GM12878 (cell line): Measurements from ENCODE around the gene CD96. TPM values are rescaled to one million over a fixed set of nuclear protein-coding genes. Genes with fewer than 3 reads are reported as not detected.

ENCODE experiments used
- ATAC-seq: fragments of 200-7000 bp; cut with Tn5 transposase; 3 replicates; pipeline ENCODE4 v1.9.1; 2020; ENCODE audit warnings: mild to moderate bottlenecking, moderate library complexity
- BruUV-seq: library from RNA; stranded (reverse); fragments of 400-500 nt; replicated peaks from 2 replicates; lab custom pipeline; 2021; lab: Mats Ljungman, UMichigan
- CTCF ChIA-PET: fragments of 300-600 bp; sonication (Branson Sonifier 250); formaldehyde crosslinking; extraction: SDS; loops from one replicate; lab custom pipeline; 2021; ENCODE audit warnings: inconsistent platforms; lab: Yijun Ruan, JAX
- POLR2A ChIA-PET: fragments of 350-600 bp; formaldehyde crosslinking; extraction: SDS; loops from one replicate; lab custom pipeline; 2021; ENCODE audit warnings: inconsistent platforms; lab: Charles Lee
- RAD21 ChIA-PET: fragments of 300-600 bp; sonication (Branson Sonifier 250); formaldehyde crosslinking; loops from one replicate; lab custom pipeline; 2023; ENCODE audit warnings: antibody characterized with exemption; ENCODE audit not compliant: unreplicated experiment; lab: Charles Lee
- SMC1A ChIA-PET: fragments of 300-600 bp; sonication (Branson Sonifier 250); formaldehyde crosslinking; loops from one replicate; lab custom pipeline; 2023; ENCODE audit not compliant: unreplicated experiment, uncharacterized antibody; lab: Charles Lee
- DNase-seq: peaks from one replicate; pipeline ENCODE4 v3.0.0-alpha.2; 2011; ENCODE audit warnings: low read depth, low spot score
- FAIRE-seq: peaks from 3 replicates; lab custom pipeline; 2011; peaks lifted over from hg19 to GRCh38; lab: Jason Lieb, UNC
- H2AFZ ChIP-seq: 2 replicates; pipeline ENCODE4 v1.6.0; 2011; ENCODE audit warnings: low read depth, low read length, control low read depth; ENCODE audit not compliant: control insufficient read depth
- H3K27ac ChIP-seq: 2 replicates; pipeline ENCODE4 v1.5.1; 2011; ENCODE audit warnings: control low read depth; ENCODE audit not compliant: control insufficient read depth, insufficient read depth
- H3K27me3 ChIP-seq, 2 experiments: replicated peaks in 1 of 2; 2 replicates each; pipeline versions ENCODE4 v1.6.0 to v1.6.1; 2011; ENCODE audit warnings: low read length in 1 of 2; ENCODE audit not compliant: control insufficient read depth in 2 of 2, insufficient read depth in 2 of 2
- H3K36me3 ChIP-seq, 2 experiments: 2 replicates each; pipeline ENCODE4 v1.5.1; 2011; ENCODE audit warnings: low read length in 1 of 2; ENCODE audit not compliant: control insufficient read depth in 2 of 2, insufficient read depth in 2 of 2
- H3K4me1 ChIP-seq: 2 replicates; pipeline ENCODE4 v1.6.1; 2011; ENCODE audit warnings: mild to moderate bottlenecking, low read length, moderate library complexity, mixed read lengths; ENCODE audit not compliant: control insufficient read depth, insufficient read depth
- H3K4me2 ChIP-seq: 2 replicates; pipeline ENCODE4 v1.6.0; 2011; ENCODE audit warnings: control low read depth; ENCODE audit not compliant: control insufficient read depth, insufficient read depth
- H3K4me3 ChIP-seq: fragments of 200-600 bp; sonication (generic); 2 replicates; pipeline ENCODE4 v1.5.1; 2016
- H3K79me2 ChIP-seq: 2 replicates; pipeline ENCODE4 v1.6.0; 2011; ENCODE audit warnings: low read length; ENCODE audit not compliant: control insufficient read depth, insufficient read depth
- H3K9ac ChIP-seq: 2 replicates; pipeline ENCODE4 v1.8.0; 2011; ENCODE audit warnings: low read length, control low read depth, mixed read lengths; ENCODE audit not compliant: control insufficient read depth, insufficient read depth
- H3K9me3 ChIP-seq: replicated peaks from 3 replicates; pipeline ENCODE4 v1.5.1; 2011; ENCODE audit warnings: mild to moderate bottlenecking, low read length; ENCODE audit not compliant: control insufficient read depth, insufficient read depth
- H4K20me1 ChIP-seq: 2 replicates; pipeline ENCODE4 v1.6.0; 2011; ENCODE audit not compliant: control insufficient read depth, insufficient read depth
- BHLHE40 ChIP-seq, 2 experiments: fragments of 450-650 bp in 1 of 2; IDR thresholded peaks; 2 replicates each; pipeline ENCODE4 v1.6.1; 2011 to 2017; ENCODE audit warnings: low read depth in 2 of 2, borderline replicate concordance in 1 of 2, improper control_type of control experiment in 1 of 2, low read length in 1 of 2, mild to moderate bottlenecking in 1 of 2
- CBX5 ChIP-seq: sonication (generic); IDR thresholded peaks from 2 replicates; pipeline ENCODE4 v1.6.1; 2016; ENCODE audit warnings: low read depth, moderate library complexity, mild to moderate bottlenecking, inconsistent platforms
- CREM ChIP-seq: IDR thresholded peaks from 2 replicates; pipeline ENCODE4 v1.6.1; 2014; ENCODE audit warnings: antibody characterized with exemption, low read depth
- EED ChIP-seq: sonication (generic); IDR thresholded peaks from 2 replicates; pipeline ENCODE4 v1.6.1; 2016; ENCODE audit warnings: antibody characterized with exemption, low read depth
- FOXM1 ChIP-seq: IDR thresholded peaks from 2 replicates; pipeline ENCODE4 v1.6.1; 2012; ENCODE audit warnings: low read depth, mild to moderate bottlenecking, inconsistent platforms, low read length, moderate library complexity
- HDGF ChIP-seq: fragments of 450-650 bp; IDR thresholded peaks from 2 replicates; pipeline ENCODE4 v1.6.1; 2016; ENCODE audit warnings: antibody characterized with exemption
- JUNB ChIP-seq: IDR thresholded peaks from 2 replicates; pipeline ENCODE4 v1.6.1; 2016; ENCODE audit warnings: antibody characterized with exemption, mild to moderate bottlenecking
- KLF5 ChIP-seq: fragments of 450-650 bp; IDR thresholded peaks from 2 replicates; pipeline ENCODE4 v1.6.1; 2014; ENCODE audit warnings: mild to moderate bottlenecking; ENCODE audit not compliant: partially characterized antibody
- NR2C2 ChIP-seq: IDR thresholded peaks from 2 replicates; pipeline ENCODE4 v1.6.1; 2011; ENCODE audit warnings: borderline replicate concordance, low read depth; ENCODE audit not compliant: control insufficient read depth, insufficient read length
- RAD51 ChIP-seq: fragments of 450-650 bp; IDR thresholded peaks from 2 replicates; pipeline ENCODE4 v1.6.1; 2016; ENCODE audit warnings: moderate library complexity, mild to moderate bottlenecking, inconsistent platforms
- RB1 ChIP-seq: fragments of 450-650 bp; formaldehyde crosslinking; IDR thresholded peaks from 2 replicates; pipeline ENCODE4 v1.6.1; 2017; ENCODE audit warnings: mild to moderate bottlenecking, borderline replicate concordance
- RBBP5 ChIP-seq: fragments of 200-600 bp; sonication (generic); conservative IDR thresholded peaks from 2 replicates; pipeline ENCODE4 v1.6.1; 2016
- SIX5 ChIP-seq: IDR thresholded peaks from 2 replicates; pipeline ENCODE4 v1.6.1; 2011; ENCODE audit warnings: mild to moderate bottlenecking, low read depth, low read length, moderate library complexity; ENCODE audit not compliant: severe bottlenecking
- SRF ChIP-seq, 2 experiments: IDR thresholded peaks; 2 replicates each; pipeline ENCODE4 v1.6.1; 2011; ENCODE audit warnings: low read depth in 2 of 2, low read length in 2 of 2, mild to moderate bottlenecking in 1 of 2, moderate library complexity in 1 of 2
- WGBS: methylation state at CpG from one replicate; pipeline ENCODE4 v1.1.6; 2016; ENCODE audit warnings: low lambda C conversion rate; ENCODE audit not compliant: insufficient replicate concordance, insufficient coverage; ENCODE audit errors: missing lambda C conversion rate; 5-methylcytosine and 5-hydroxymethylcytosine counted together
- in situ Hi-C: fragments of 300-500 bp; cut with MboI; formaldehyde crosslinking; loops from 9 replicates; pipeline ENCODE4 v1.14.3; 2018; ENCODE audit warnings: mixed read lengths
- intact Hi-C: fragments of 100-400 bp; cut with micrococcal nuclease; formaldehyde crosslinking; loops from one replicate; pipeline ENCODE4 v1.14.2; 2022; ENCODE audit not compliant: unreplicated experiment
- polyA plus RNA-seq, 11 experiments: library from polyadenylated mRNA; depleted of rRNA in 4 of 11; unstranded in 6 of 11; stranded (reverse) in 5 of 11; fragments of >200 nt; fragmentation: Nextera tagmentation in 4 of 11; fragmentation: Illumina TruSeq in 1 of 11; extraction: Ambion mirVana in 4 of 11; extraction: Trizol in 1 of 11; gene quantifications; 1 replicate in 1 of 11; 2 replicates in 10 of 11; pipeline versions ENCODE4 v1.2.1 to v1.2.3, GENCODE V29; 2011 to 2016; ENCODE audit warnings: inconsistent platforms in 2 of 11, missing spikeins in 2 of 11, low read depth in 1 of 11
- total RNA-seq, 4 experiments: library from RNA; depleted of rRNA in 3 of 4; stranded (reverse); fragments of >200 nt in 3 of 4; fragmentation: Illumina TruSeq in 1 of 4; extraction: Trizol in 1 of 4; gene quantifications; 2 replicates each; pipeline versions ENCODE4 v1.2.1 to v1.2.3, GENCODE V29; 2013 to 2021
- TF ChIP-seq, protein P1 (sequence below): fragments of 450-650 bp; formaldehyde crosslinking; IDR thresholded peaks from 2 replicates; pipeline ENCODE4 v1.4.0; 2020; ENCODE audit warnings: mild to moderate bottlenecking, moderate library complexity
- TF ChIP-seq, protein P2 (sequence below): fragments of 150-350 bp; IDR thresholded peaks from 2 replicates; pipeline ENCODE4 v1.6.1; 2014; ENCODE audit warnings: mild to moderate bottlenecking, low read depth, low read length
- TF ChIP-seq, protein P3 (sequence below): IDR thresholded peaks from 2 replicates; pipeline ENCODE4 v1.6.1; 2011; ENCODE audit warnings: borderline replicate concordance, low read depth, mild to moderate bottlenecking, moderate library complexity, low read length; ENCODE audit not compliant: insufficient read depth, poor library complexity, severe bottlenecking
- TF ChIP-seq, protein P4 (sequence below): IDR thresholded peaks from 2 replicates; pipeline ENCODE4 v1.6.1; 2012; ENCODE audit warnings: low read depth, low read length, improper control_type of control experiment

The CD96 gene
- total and polyA plus RNA-seq, 10 of the 15 experiments (the other 5 are each of a cell fraction or from before 2014, with no cell fraction given): 0.13 to 10.1 (median 0.47) TPM

DNA sequence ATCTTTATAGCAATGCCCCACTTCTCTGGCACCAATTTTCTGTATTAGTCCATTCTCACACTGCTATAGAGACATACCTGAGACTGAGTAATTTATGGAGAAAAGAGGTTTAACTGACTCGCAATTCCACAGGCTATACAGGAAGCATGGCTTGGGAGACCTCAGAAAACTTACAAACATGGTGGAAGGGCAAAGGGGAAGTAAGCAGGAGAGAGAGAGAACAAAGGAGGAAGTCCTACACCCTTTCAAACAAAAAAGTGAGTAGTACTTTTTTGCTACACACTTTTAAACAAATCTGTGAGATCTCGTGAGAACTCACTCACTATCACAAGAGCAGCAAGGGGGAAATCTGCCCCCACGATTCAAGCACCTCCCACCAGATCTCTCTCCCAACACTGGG lies 120.9 kb downstream of the CD96 start:
- Histone ChIP-seq H3K9me3 (no peaks in the 10 kb centered on the region; the same call in 2 of the 3 replicates), H3K4me1 (peaks cover 3% of the 10 kb centered on the region; the same call in 1 of the 2 replicates), H3K4me3 (no peak overlapping the region), H3K36me3 (no peaks in the 10 kb centered on the region), H2AFZ (no peak overlapping the region), H3K79me2 (no peaks in the 10 kb centered on the region), H4K20me1 (no peaks in the 10 kb centered on the region), H3K27ac (no peak overlapping the region), H3K9ac (no peak overlapping the region), H3K27me3 (no peaks in the 10 kb centered on the region), H3K4me2 (no peak overlapping the region)
- ChIA-PET SMC1A (no interaction called here), POLR2A (no interaction called here), CTCF (no interaction called here), RAD21 (no interaction called here)
- in situ Hi-C loops: no loop called here
- FAIRE-seq: no peak
- intact Hi-C loops: no loop called here
- WGBS: 17% methylated on average over 3 of the region's 3 CpGs
- TF ChIP-seq BHLHE40 (IDR thresholded peaks at IDR 0.05; ENCODE audit: borderline replicate concordance in 1 of 2, low read depth in 2 of 2, low read length in 1 of 2) (no peak), SRF (IDR thresholded peaks at IDR 0.05; ENCODE audit: low read depth in 2 of 2, low read length in 2 of 2) (no peak), NR2C2 (no peak), RBBP5 (no peak), CREM (no peak), HDGF (no peak), CBX5 (no peak), SIX5 (no peak), EED (no peak), RB1 (no peak), FOXM1 (no peak), RAD51 (no peak), JUNB (no peak), KLF5 (no peak)
- TF ChIP-seq, protein P1, sequence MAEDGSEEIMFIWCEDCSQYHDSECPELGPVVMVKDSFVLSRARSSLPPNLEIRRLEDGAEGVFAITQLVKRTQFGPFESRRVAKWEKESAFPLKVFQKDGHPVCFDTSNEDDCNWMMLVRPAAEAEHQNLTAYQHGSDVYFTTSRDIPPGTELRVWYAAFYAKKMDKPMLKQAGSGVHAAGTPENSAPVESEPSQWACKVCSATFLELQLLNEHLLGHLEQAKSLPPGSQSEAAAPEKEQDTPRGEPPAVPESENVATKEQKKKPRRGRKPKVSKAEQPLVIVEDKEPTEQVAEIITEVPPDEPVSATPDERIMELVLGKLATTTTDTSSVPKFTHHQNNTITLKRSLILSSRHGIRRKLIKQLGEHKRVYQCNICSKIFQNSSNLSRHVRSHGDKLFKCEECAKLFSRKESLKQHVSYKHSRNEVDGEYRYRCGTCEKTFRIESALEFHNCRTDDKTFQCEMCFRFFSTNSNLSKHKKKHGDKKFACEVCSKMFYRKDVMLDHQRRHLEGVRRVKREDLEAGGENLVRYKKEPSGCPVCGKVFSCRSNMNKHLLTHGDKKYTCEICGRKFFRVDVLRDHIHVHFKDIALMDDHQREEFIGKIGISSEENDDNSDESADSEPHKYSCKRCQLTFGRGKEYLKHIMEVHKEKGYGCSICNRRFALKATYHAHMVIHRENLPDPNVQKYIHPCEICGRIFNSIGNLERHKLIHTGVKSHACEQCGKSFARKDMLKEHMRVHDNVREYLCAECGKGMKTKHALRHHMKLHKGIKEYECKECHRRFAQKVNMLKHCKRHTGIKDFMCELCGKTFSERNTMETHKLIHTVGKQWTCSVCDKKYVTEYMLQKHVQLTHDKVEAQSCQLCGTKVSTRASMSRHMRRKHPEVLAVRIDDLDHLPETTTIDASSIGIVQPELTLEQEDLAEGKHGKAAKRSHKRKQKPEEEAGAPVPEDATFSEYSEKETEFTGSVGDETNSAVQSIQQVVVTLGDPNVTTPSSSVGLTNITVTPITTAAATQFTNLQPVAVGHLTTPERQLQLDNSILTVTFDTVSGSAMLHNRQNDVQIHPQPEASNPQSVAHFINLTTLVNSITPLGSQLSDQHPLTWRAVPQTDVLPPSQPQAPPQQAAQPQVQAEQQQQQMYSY (CRISPR knock-in tag): no peak
- TF ChIP-seq, protein P2, sequence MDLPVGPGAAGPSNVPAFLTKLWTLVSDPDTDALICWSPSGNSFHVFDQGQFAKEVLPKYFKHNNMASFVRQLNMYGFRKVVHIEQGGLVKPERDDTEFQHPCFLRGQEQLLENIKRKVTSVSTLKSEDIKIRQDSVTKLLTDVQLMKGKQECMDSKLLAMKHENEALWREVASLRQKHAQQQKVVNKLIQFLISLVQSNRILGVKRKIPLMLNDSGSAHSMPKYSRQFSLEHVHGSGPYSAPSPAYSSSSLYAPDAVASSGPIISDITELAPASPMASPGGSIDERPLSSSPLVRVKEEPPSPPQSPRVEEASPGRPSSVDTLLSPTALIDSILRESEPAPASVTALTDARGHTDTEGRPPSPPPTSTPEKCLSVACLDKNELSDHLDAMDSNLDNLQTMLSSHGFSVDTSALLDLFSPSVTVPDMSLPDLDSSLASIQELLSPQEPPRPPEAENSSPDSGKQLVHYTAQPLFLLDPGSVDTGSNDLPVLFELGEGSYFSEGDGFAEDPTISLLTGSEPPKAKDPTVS: no peak
- TF ChIP-seq, protein P3, sequence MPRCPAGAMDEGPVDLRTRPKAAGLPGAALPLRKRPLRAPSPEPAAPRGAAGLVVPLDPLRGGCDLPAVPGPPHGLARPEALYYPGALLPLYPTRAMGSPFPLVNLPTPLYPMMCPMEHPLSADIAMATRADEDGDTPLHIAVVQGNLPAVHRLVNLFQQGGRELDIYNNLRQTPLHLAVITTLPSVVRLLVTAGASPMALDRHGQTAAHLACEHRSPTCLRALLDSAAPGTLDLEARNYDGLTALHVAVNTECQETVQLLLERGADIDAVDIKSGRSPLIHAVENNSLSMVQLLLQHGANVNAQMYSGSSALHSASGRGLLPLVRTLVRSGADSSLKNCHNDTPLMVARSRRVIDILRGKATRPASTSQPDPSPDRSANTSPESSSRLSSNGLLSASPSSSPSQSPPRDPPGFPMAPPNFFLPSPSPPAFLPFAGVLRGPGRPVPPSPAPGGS: no peak
- TF ChIP-seq, protein P4, sequence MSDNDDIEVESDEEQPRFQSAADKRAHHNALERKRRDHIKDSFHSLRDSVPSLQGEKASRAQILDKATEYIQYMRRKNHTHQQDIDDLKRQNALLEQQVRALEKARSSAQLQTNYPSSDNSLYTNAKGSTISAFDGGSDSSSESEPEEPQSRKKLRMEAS: no peak
- DNase-seq: no peak
- no peak for ATAC-seq
- no TSS peak for BruUV-seq
